RWPE2 (cell line): Measurements from ENCODE around the gene ANKRD36.
"Not testable (repeated sequence)": the region's sequence is repeated elsewhere in the genome, so short reads cannot be mapped to it uniquely, and the experiment has no call there.

Experiments used
- ATAC-seq: fragments of 200-7000 bp; cut with Tn5 transposase; 3 replicates; pipeline ENCODE4 v1.9.1; 2021; ENCODE audit warnings: low read depth
- DNase-seq: peaks from one replicate; pipeline ENCODE4 v3.0.0-alpha.2; 2020; ENCODE audit warnings: low spot score
- H3K27ac ChIP-seq: fragments of 450-650 bp; 2 replicates; pipeline ENCODE4 v1.5.1; 2017; ENCODE audit warnings: mild to moderate bottlenecking; ENCODE audit not compliant: poor library complexity, severe bottlenecking
- H3K27me3 ChIP-seq: fragments of 250-450 bp; sonication (Bioruptor Pico); 2 replicates; pipeline ENCODE4 v1.5.1; 2021; ENCODE audit warnings: mild to moderate bottlenecking, moderate library complexity; ENCODE audit not compliant: insufficient read depth, poor library complexity, severe bottlenecking
- H3K36me3 ChIP-seq: fragments of 250-450 bp; sonication (Bioruptor Pico); 2 replicates; pipeline ENCODE4 v1.5.1; 2020; ENCODE audit warnings: low read depth, mild to moderate bottlenecking, moderate library complexity
- H3K4me1 ChIP-seq: fragments of 250-450 bp; sonication (Bioruptor Pico); 2 replicates; pipeline ENCODE4 v1.5.1; 2021; ENCODE audit warnings: mild to moderate bottlenecking, moderate library complexity; ENCODE audit not compliant: insufficient read depth, poor library complexity, severe bottlenecking
- H3K4me3 ChIP-seq: fragments of 250-450 bp; sonication (Bioruptor Pico); 2 replicates; pipeline ENCODE4 v1.5.1; 2021; ENCODE audit warnings: mild to moderate bottlenecking, moderate library complexity; ENCODE audit not compliant: severe bottlenecking
- H3K9me3 ChIP-seq: fragments of 250-450 bp; sonication (Bioruptor Pico); 2 replicates; pipeline ENCODE4 v1.5.1; 2021; ENCODE audit warnings: mild to moderate bottlenecking, moderate library complexity; ENCODE audit not compliant: severe bottlenecking
- CTCF ChIP-seq: fragments of 450-650 bp; IDR thresholded peaks from one replicate; pipeline ENCODE4 v1.5.1; 2017; ENCODE audit warnings: mild to moderate bottlenecking, moderate library complexity; ENCODE audit not compliant: poor library complexity, severe bottlenecking

Gene ANKRD36

GRCh38 chr2:97200887-97201286, 87.9 kb downstream of the ANKRD36 start:
- ATAC-seq, H3K9me3 ChIP-seq, H3K27ac ChIP-seq, H3K4me3 ChIP-seq, H3K27me3 ChIP-seq, DNase-seq, H3K4me1 ChIP-seq: not testable (repeated sequence)
- peaks cover 52% of the 10 kb centered on the region for H3K36me3 ChIP-seq

GRCh38 chr2:97202643-97203250, 89.8 kb downstream of the ANKRD36 start:
- H3K27ac ChIP-seq, H3K4me3 ChIP-seq, ATAC-seq: not testable (repeated sequence)

GRCh38 chr2:97210325-97210724, 97.4 kb downstream of the ANKRD36 start:
- no peaks in the 10 kb centered on the region for H3K4me1 ChIP-seq
- TF ChIP-seq CTCF: no peak
- no peak for DNase-seq
- no peaks in the 10 kb centered on the region for H3K27me3 ChIP-seq
- H3K36me3 ChIP-seq: peaks cover 42% of the 10 kb centered on the region
- ATAC-seq: no peak
- H3K9me3 ChIP-seq: no peaks in the 10 kb centered on the region
- no peak overlapping the region for H3K4me3 ChIP-seq
- H3K27ac ChIP-seq: no peak overlapping the region

More at GRCh38 chr2:97202643-97203250, 89.8 kb downstream of the ANKRD36 start:
- H3K27me3 ChIP-seq, DNase-seq, H3K9me3 ChIP-seq, H3K4me1 ChIP-seq: not testable (repeated sequence)
- H3K36me3 ChIP-seq: peaks cover 39% of the 10 kb centered on the region

- not testable (repeated sequence) for H3K4me1 ChIP-seq, ATAC-seq, H3K9me3 ChIP-seq, H3K27ac ChIP-seq, H3K27me3 ChIP-seq, DNase-seq, H3K4me3 ChIP-seq
- peaks cover 48% of the 10 kb centered on the region for H3K36me3 ChIP-seq
Measured at GRCh38 chr2:97215025-97215424, 102.1 kb downstream of the ANKRD36 start.

GRCh38 chr2:97230848-97231585, 118.1 kb downstream of the ANKRD36 start:
- not testable (repeated sequence) for DNase-seq, H3K27me3 ChIP-seq, H3K27ac ChIP-seq, H3K4me1 ChIP-seq, H3K4me3 ChIP-seq, H3K9me3 ChIP-seq, ATAC-seq
- H3K36me3 ChIP-seq: peaks cover 22% of the 10 kb centered on the region

- not testable (repeated sequence) for H3K4me3 ChIP-seq, H3K27ac ChIP-seq, ATAC-seq, H3K36me3 ChIP-seq, DNase-seq, H3K27me3 ChIP-seq, H3K9me3 ChIP-seq, H3K4me1 ChIP-seq
Measured at GRCh38 chr2:97232981-97233380, 120.0 kb downstream of the ANKRD36 start.

- ATAC-seq: peak; percentile 91
- not testable (repeated sequence) for H3K4me3 ChIP-seq, H3K4me1 ChIP-seq, H3K27ac ChIP-seq, H3K9me3 ChIP-seq, H3K27me3 ChIP-seq, DNase-seq, H3K36me3 ChIP-seq
Measured at GRCh38 chr2:97233660-97234295, 120.8 kb downstream of the ANKRD36 start.

GRCh38 chr2:97261192-97261591, 148.2 kb downstream of the ANKRD36 start:
- H3K4me1 ChIP-seq, H3K4me3 ChIP-seq, ATAC-seq, H3K9me3 ChIP-seq, H3K27me3 ChIP-seq, H3K36me3 ChIP-seq, H3K27ac ChIP-seq, DNase-seq: not testable (repeated sequence)

- H3K27ac ChIP-seq, H3K4me3 ChIP-seq, DNase-seq, ATAC-seq, H3K4me1 ChIP-seq, H3K36me3 ChIP-seq, H3K27me3 ChIP-seq, H3K9me3 ChIP-seq: not testable (repeated sequence)
Measured at GRCh38 chr2:97266449-97266848, 153.5 kb downstream of the ANKRD36 start.
